HG03460 (cell line): ENCODE measurements around the gene RECQL5.

ENCODE experiments used
- ATAC-seq: cut with Tn5 transposase; IDR thresholded peaks from one replicate; pipeline ENCODE4 v1.9.1; 2021; ENCODE audit not compliant: unreplicated experiment

The RECQL5 gene

DNA sequence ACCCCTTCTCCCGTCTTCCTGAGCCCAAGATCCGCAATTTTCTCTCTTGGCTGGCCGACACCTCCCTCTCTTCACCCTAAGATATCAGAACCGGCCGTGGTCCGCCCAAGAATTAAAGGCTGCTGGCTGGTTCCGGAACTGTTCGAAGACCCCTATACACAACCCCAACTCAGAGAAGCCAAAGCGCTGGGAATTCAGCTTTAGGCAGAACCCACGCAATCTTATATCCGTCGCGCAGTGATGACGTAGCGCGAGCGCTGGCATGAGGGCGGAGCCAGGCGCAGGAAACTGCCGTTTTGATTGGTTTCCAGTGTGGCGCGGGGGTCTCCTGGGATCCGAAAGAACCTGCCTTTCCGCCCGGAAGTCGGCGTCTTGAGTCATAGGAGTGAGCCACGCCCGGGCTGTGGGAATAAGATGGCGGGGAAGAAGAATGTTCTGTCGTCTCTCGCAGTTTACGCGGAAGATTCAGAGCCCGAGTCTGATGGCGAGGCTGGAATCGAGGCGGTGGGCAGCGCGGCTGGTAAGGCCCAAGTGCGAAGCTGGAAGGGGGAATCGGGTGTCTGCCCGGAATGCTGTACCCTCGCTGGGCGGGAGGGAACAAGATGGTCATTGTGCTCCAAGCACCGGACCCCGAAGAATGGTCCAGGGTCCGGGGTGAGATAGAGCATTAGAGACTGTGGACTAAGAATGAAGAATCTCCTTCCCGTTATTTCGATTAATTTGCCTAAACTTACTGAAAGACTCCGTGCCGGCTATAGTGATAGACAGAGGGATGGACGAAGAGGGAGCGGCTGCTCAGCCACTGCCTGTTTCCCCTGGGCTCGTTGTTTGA is at the start of gene RECQL5, which contains the start of gene SAP30BP:
Gene RECQL5 (minus strand): TSS at position 196 of the 832 bp plus-strand sequence. CDS start 597 bp downstream, outside the sequence.
Gene SAP30BP (plus strand): TSS at position 380 of the 832 bp plus-strand sequence. CDS start 35 bp downstream, at position 415.
- peak; percentile 66 for ATAC-seq

DNA sequence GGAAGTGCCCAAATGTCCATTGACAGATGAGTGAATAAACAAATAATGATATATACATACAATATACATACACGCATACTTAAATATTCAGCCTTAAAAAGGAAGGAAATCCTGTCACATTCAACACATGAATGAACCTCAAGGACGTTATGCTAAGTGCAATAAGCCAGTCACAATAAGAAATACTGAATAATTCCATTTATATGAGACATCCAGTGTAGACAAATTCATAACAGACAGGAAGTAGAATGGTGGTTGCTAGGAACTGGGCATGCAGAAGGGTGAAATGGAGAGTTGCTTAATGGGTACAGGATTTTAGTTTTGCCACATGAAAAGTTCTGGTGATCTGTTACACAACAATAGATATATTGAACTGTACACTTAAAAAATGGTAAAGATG is 45.5 kb upstream of the RECQL5 start:
- ATAC-seq, result no peak

DNA sequence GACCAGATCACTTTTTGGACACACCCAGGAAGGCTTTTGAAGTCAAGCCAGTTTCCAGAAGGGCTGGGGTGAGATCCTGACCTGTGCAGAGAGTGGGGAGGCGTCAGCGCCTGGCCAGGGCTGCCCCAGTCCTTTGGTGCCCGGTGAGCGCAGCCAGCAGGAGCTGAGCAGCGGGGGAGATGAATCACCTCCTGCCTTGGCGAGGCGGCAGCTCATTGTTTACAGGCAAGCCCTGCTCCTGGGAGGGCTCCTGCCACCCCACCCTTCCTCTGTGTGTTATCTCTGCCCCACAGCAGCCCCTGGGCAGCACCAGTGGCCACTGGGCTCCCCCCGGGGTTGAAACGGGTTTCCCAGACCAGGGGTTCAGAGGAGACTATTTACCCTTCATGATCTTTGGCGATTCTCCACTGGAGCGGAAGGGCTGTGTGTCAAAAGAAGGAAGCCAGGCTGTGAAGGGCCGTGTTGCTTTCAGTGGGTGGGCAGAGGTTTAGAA is 40.2 kb upstream of the RECQL5 start:
- ATAC-seq, result no peak

DNA sequence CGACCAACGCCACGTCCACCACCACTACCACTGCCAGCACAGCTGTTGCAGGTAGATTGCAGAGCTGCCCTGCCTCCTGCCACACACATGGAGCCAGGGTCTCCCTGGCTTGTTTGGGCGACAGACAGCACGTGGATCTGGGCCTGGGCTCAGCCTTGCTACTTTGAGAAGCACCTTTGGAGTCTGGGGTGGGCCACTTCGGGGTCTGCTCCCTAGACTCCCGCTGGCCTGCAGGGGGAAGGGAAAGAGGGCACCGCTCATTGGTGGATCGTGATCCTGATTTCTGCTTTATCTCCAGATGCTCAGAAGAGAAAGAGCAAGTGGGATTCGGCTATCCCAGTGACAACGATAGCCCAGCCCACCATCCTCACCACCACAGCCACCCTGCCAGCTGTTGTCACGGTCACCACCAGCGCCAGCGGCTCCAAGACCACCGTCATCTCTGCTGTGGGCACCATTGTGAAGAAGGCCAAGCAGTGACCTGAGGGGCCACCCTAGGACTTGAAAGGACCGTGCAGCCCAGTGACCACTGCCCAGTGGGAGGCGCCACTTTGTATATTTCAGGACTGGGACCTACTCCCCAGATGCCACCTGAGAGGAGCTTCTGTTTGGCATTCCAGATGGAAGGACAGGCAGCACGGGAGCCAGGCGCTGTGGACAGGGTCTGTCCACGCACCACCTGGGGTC is 39.2 kb upstream of the RECQL5 start:
- no peak for ATAC-seq

DNA sequence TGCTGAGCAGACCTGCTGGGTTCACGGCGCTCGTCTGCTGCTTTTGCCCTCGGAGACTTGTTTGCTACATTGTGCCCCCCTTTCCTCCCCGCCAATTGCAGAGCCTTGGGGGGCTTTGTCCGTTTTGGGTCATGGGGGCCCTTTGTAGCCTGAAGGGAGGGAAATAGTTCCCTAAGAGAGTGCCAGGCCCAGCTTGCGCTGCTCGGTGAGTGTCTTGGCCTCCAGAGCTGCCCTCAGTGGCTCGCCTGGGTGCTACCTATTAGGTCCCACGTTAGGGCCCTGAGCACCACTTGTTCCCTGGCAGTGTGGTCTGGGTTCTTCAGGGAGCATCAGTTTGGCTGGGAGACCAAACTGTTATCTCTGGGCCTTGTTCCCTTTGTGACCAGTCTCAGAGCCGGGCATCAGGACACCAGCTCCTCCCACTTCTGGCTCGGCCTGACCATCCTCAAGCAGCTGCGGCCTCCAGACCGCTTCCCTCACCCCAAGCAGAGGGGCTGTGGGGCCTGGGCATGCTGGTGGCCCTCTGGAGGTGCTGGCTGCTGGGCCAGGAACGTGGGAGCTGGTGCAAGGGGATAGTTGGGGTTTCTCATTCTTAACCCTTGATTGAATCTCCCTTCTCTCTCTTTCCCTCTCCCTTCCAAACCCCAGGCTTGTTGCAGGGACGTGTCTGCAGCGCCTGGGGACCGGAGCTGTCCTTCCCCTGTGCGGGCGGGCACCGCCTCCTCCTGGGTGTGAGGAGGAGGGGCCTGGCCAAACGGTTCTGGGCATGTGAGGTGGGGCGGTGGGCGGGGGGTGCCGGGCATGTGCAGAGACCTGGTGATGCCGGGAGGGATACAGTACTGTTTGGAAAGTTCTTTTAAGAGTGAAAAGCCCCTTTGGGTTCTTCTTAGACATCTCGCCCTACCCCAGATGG is 38.3 kb upstream of the RECQL5 start:
- no peak for ATAC-seq

DNA sequence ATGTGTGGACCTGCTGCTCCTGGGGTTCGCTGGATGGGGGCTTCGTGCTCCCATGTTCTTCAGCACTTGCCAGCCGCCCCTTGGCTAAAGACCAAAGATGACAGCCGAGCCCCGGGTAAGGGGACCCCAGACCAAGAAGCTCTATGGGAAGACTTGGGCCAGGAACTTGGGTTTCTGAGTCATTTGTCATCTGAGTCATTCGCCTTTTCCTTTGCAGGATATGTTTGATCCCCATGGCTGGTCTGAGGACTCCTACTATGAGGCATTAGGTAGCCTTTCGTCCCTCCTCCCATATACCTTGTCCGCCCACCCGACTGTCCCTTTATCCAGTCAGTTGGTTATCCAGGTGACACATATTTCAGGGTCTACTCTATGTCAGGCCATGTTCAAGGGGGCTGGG is 36.6 kb upstream of the RECQL5 start:
- no peak for ATAC-seq

DNA sequence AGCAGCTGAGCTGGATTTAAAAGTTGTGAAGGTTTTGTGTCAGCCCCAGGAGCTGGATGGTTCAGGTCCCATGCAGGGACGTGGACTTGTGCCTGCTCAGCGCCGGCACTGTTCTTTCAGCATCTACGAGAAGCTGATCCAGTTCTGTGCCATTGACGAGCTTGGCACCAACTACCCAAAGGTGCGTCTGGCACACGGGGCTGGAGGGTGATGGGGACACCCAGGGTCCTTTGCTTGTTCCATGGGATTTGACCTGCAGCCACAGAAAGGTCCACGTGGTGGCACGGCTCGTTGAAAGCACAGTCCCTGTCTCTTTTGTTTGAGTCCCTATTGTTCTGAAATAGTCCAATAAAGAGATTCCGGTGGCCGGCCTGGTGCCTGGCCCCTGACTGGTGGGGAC is 36.2 kb upstream of the RECQL5 start:
- no peak for ATAC-seq

DNA sequence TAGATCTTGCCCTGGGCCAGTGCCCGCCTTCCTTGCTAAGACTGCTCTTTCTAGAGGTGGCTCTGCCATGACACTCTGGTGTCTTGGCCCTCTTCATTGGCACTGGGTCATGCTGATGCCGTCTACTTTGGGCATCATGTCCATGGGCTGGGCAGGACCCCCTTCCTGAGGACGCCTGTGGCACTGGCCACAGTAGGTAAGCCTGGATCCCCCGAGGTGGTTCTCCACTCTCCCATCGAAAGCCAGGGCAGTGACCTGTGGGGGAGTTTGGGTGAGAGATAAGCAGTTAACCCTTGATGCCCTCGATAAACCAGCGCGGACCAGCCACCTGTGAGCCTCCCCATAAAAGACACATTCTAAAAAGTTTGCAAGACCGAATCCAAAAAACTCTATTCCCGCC is 34.3 kb upstream of the RECQL5 start:
- ATAC-seq, result no peak

DNA sequence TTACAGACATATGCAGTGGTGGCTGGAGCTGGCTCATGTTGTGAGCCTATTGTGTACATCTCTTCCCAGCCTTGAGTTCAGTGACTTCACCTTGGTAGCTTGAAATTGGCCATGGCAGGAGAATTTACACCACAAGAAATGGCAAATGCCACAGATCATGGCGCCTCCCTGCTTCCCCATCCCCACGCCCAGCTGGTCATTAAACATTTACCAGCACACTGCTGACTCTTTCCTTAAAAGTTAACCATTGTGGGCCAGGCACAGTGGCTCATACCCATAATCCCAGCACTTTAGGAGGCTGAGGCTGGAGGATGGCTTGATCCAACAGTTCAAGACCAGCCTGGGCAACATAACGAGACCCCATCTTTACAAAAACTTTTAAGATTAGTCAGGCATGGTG is 31.7 kb upstream of the RECQL5 start:
- ATAC-seq, result no peak

DNA sequence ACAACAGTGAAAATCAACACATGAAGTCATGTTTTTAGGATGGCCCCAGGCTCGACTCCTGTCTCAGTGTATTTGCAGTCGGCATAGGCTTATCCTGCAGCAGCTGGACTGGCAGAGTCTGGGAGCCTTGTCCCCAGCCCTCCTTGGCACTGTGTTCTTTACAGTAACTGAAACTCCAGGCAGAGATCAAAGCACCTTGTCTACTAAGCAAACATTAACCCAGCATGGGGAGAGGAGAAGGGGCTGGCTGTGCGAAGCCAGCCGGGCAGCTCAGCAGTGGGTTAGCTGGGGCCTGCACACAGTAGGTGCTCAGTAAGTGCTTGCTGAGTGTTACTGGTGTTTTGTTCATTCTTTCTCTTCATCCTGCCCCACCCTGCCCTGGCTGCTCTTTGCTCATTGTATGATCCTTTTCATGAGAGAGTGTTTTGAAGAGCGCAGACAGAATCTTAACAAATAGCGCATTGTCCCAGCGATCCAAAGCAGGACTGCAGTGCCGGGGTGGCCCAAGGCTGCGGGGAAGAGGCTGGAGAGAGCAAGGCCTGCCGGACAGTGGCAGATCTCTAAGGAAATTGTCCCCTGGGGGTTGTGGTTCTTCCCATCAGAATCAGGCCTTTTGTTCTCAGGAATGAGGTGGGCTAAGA is 30.8 kb upstream of the RECQL5 start:
- no peak for ATAC-seq

DNA sequence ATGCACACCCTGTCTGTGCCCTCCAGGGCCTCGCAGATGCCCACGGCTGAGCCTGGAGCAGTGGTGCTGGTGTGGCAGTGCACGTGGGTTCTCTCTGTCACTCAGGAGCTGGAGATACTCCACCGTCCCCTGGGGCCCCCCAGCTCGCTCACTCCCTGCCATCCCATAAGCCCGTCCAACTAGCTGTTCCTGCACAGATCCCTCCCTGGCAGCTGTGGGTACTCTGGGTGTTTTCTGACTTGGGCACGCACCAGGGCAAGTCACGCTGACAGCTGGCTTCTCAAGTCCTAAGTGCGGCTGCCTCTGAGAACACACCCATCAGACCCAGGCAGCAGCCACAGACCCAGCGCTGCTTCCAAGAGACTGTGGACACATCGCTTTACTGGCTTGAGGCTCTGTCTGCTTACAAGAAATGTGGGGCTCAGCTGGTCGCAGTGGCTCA is 28.9 kb upstream of the RECQL5 start:
- no peak for ATAC-seq

DNA sequence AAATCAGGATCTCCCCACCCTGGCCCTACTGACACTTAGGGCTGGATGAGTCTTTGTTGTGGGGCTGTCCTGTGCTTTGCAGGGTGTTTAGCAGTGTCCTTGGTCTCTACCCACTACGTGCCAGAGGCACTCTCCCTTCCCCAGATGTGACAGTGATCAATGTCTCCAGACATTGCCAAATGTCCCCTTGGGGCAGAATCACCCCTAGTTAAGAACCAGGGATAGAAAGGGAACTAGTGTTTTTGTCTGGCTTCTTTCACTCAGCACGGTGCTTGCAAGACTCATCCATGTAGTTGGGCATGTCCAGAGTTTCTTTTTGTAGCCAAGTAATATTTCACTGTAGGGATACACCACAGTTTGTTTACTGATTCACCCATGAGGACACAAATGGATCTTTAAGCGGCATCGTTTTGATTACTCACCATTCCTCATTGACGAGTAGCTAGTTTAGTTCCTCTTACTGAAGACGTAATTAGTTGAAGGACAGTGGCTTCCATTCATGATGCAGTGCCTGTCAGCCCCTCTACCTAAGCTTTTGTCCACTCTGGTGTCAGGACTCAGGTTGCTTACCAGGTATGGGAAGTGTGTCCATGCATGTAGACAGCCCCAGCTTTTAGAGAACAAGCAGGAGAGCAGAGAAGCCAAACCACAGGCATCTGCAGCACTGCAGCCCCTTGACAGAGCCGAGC is 28.3 kb upstream of the RECQL5 start:
- ATAC-seq, result no peak

DNA sequence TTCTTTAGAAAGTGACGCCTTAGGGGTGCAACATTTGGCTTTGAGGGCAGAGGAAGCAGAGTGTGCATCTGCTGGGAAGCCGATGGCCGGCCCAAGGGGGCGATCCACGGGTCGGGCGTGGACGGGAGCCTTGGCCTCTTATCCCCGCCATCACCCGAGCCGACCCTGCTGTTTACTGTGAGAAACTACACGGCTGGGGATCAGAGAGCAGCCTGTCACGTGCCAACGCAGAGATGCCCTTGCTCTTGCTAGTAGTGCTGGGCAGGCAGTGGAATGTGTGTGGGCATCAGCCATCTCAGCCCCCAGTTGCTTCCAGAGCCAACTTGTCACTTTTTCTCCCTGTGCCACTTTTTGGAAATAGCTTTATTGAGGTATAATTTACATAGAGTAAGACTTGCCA is 27.6 kb upstream of the RECQL5 start:
- ATAC-seq, result no peak

DNA sequence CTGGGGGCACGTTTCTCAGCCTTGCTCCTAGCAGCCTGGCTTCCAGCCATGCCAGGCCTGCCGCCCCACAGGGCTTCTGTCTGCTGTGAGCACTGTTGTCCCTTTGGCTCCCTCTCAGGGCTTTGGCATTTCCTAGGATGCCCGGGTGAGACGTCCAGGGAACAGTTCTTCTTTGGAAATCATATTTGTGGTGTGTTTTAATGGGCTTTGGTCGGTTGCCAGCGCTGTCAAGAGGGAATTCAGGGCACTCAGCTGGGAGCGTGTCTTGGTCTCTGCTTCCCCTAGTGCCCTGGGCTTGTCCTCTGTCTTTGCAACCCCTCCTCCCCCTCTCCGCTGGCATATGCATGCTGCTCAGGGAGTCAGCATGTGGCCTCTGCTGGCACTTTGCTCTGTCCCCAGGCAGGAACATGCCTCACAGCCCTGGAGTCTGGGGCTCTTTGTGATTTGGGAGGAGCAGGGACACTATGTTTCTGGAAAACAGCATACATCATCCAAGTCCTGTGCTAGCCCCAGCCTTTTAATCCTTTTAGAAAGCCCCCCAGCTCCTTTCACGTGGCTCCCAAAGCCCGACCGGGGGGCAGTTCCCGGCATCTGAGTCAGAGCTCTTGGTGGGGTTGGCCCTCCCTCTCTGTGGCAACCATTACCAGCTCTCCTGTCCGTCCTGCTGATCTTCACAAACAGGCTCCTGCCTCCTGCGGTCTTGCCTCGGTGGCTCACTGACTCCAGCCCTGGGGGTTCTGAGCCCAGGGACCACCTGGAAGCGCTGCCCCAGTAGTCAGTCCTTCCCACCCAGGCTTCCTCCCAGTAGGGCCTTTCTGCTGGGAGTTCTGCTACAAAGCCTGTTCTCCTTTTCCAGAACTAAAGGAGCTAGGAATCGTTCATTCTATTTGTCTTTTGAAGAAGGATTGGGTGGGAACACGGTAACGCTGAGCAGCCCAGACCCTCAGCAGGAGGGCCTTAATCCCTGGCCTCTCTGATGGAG is 26.8 kb upstream of the RECQL5 start:
- ATAC-seq, result no peak

DNA sequence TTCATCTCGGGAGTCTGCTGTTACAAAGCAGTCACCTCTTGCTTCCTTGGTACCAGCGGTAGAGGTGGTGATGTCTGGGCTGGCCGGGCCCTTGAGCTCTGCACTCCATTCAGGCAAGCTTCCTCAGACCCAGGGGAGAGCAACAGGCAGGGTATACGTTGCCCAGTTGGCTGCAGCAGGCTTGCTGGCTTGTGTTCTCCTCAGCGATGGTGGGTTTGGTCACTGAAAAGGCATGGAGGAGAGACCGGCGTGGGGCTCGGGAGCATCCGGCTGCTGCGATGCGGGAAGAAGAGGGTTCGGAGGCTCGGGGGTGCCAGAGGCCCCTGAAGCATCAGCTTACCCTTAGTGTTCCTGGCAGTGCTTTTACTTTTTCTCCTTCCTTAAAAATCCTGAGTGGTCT is 26.0 kb upstream of the RECQL5 start:
- ATAC-seq, result no peak

DNA sequence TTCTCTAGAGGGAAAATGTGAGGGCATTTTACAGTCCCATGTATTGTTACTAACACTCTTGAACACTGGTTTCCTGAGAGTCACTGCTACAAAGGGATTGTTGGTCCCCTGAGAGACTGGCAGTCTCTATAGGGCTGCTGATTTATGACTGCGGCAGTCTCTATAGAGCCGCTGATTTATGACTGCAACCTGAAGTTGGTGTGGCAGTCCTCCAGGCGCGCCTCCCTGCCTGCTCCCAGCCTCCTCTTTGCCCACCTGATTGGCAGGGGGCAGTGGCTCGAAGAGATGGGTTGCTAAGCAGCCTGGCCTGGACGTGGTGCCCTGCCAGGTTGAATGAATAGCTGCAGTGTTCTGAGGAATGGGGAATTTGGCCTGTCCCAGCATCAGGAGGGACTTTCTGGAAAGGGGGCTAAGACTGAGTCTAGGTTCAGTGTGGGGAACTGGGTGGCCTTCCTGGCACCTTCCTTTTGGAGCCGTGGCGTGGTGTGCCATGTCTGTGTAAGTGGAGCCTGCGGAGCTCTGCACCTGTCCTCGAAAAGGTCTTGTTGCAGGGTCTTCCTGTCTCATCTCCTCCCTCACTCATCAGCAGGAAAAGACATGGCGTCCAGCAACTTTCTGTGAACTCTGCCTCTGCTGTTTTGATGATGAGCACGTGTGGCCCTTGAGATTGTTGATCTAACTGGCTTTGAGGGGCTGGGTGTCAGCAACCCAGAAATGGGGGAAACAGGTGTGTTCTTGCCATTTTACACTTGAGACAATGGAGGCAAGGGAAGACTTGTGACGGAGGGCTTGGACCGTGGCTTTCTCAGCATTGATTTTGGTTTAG is 25.1 kb upstream of the RECQL5 start:
- no peak for ATAC-seq

DNA sequence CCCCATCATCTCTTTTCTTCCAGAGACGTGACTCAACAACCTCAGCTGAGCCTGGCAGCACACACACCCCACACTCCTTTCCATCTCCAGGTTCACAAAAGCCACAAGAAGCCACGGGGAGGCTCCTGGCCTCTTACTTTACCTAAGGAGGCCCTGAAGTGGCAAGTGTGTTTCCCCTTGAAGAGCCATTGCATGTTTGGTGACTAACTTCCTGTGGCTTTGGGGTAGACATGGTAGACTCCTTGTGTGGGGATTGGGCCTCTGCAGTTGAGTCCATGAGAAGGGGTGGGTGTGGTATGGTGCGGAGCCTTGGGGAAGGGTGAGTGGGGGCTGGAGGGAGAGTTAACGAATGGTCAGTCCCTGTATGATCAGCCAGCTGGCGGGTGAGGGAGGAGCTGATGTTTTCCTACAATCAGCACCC is 24.4 kb upstream of the RECQL5 start:
- ATAC-seq, result no peak

DNA sequence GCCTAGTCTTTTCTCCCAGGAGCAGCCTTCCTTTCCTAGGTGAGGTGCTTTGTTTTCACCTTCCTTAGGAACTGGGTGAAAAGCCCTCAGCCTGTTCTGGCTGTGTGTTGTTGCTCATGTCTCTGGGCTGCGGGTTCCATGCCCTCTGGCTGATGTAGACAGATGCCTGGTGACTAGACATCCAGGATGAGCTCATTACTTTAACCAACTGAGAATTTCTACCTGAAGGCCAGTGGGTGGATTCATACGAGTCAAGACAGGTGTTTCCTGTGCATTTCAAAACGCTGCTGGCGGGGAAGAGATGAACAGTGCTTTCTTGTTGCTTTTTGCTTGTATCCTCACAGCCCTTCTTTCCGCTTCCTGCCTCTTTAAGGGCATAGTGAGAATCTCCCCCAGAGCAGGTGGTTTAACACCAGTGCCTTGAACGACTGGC is 22.5 kb upstream of the RECQL5 start:
- no peak for ATAC-seq
